CD14-positive monocyte (primary cell): ENCODE measurements around the gene SLCO3A1. TPM values are rescaled to one million over a fixed set of nuclear protein-coding genes. Genes with fewer than 3 reads are reported as not detected.

ENCODE experiments used
- DNase-seq, 3 donors: peaks; one replicate each; pipeline ENCODE4 v3.0.0-alpha.2; 2011 to 2022
- H2AFZ ChIP-seq: 2 replicates; pipeline ENCODE4 v1.6.0; 2012; ENCODE audit warnings: mild to moderate bottlenecking, low read depth, low read length, inconsistent platforms; ENCODE audit not compliant: insufficient read depth, poor library complexity, severe bottlenecking
- H3K27ac ChIP-seq, 2 donors: 1 replicate in 1 of 2; 2 replicates in 1 of 2; pipeline ENCODE4 v1.5.1; 2012 to 2013; ENCODE audit warnings: low read length in 2 of 2, control low read depth in 1 of 2, inconsistent platforms in 1 of 2, low read depth in 1 of 2, mild to moderate bottlenecking in 1 of 2
- H3K27me3 ChIP-seq, 2 donors: one replicate each; pipeline versions ENCODE4 v1.6.0 to v1.6.1; 2011 to 2013; ENCODE audit warnings: low read length in 2 of 2; ENCODE audit not compliant: control insufficient read depth in 2 of 2, insufficient read depth in 2 of 2
- H3K36me3 ChIP-seq, 2 donors: replicated peaks in 1 of 2; 1 replicate in 1 of 2; 2 replicates in 1 of 2; pipeline versions ENCODE4 v1.5.1 to v1.6.1; 2012 to 2013; ENCODE audit warnings: low read length in 2 of 2, control low read depth in 1 of 2, inconsistent platforms in 1 of 2, mild to moderate bottlenecking in 1 of 2; ENCODE audit not compliant: insufficient read depth in 2 of 2, control insufficient read depth in 1 of 2
- H3K4me1 ChIP-seq, 2 donors: 1 replicate in 1 of 2; 2 replicates in 1 of 2; pipeline versions ENCODE4 v1.5.1 to v1.6.1; 2012 to 2013; ENCODE audit warnings: low read length in 2 of 2, control low read depth in 1 of 2, inconsistent platforms in 1 of 2, mild to moderate bottlenecking in 1 of 2, moderate library complexity in 1 of 2; ENCODE audit not compliant: insufficient read depth in 2 of 2, control insufficient read depth in 1 of 2
- H3K4me2 ChIP-seq: replicated peaks from 2 replicates; pipeline ENCODE3; 2012; ENCODE audit warnings: low read length, moderate library complexity, mild to moderate bottlenecking; ENCODE audit not compliant: poor library complexity, severe bottlenecking; ENCODE audit errors: extremely low read depth
- H3K4me3 ChIP-seq, 3 experiments: fragments of 200-600 bp in 1 of 3; sonication (generic) in 1 of 3; replicated peaks in 1 of 3; 1 replicate in 2 of 3; 2 replicates in 1 of 3; pipeline ENCODE4 v1.5.1; 2011 to 2013; ENCODE audit warnings: low read length in 3 of 3, mild to moderate bottlenecking in 3 of 3, control low read depth in 2 of 3, low read depth in 2 of 3, inconsistent platforms in 1 of 3, moderate library complexity in 1 of 3
- H3K79me2 ChIP-seq: 2 replicates; pipeline ENCODE4 v1.6.0; 2012; ENCODE audit warnings: mild to moderate bottlenecking, control low read depth, inconsistent platforms, low read length, moderate library complexity; ENCODE audit not compliant: insufficient read depth
- H3K9ac ChIP-seq: 2 replicates; pipeline ENCODE4 v1.6.0; 2017; ENCODE audit warnings: low read length, mild to moderate bottlenecking; ENCODE audit not compliant: insufficient read depth, poor library complexity, severe bottlenecking
- H3K9me3 ChIP-seq, 2 donors: replicated peaks in 1 of 2; 1 replicate in 1 of 2; 2 replicates in 1 of 2; pipeline versions ENCODE4 v1.5.1 to v1.6.1; 2012 to 2013; ENCODE audit warnings: low read length in 2 of 2, control low read depth in 1 of 2; ENCODE audit not compliant: control insufficient read depth in 1 of 2, insufficient read depth in 1 of 2
- H4K20me1 ChIP-seq: 2 replicates; pipeline ENCODE4 v1.6.0; 2012; ENCODE audit warnings: mild to moderate bottlenecking, low read length, control low read depth, moderate library complexity; ENCODE audit not compliant: insufficient read depth
- H3K27ac Mint-ChIP-seq, 7 donors: one replicate each; pipeline ENCODE4 v1.8.0; 2020; ENCODE audit warnings: mild to moderate bottlenecking in 7 of 7, mixed read lengths in 7 of 7, moderate library complexity in 6 of 7, inconsistent platforms in 2 of 7
- H3K27me3 Mint-ChIP-seq, 3 donors: one replicate each; pipeline ENCODE4 v1.8.0; 2021 to 2022; ENCODE audit warnings: low read depth in 3 of 3, mild to moderate bottlenecking in 3 of 3, mixed read lengths in 3 of 3, moderate library complexity in 3 of 3, inconsistent platforms in 1 of 3
- H3K36me3 Mint-ChIP-seq, 2 donors: one replicate each; pipeline ENCODE4 v1.8.0; 2020; ENCODE audit warnings: mixed read lengths in 2 of 2, inconsistent platforms in 1 of 2, mild to moderate bottlenecking in 1 of 2
- H3K4me1 Mint-ChIP-seq: one replicate; pipeline ENCODE4 v1.8.0; 2020; ENCODE audit warnings: mild to moderate bottlenecking, mixed read lengths
- H3K4me3 Mint-ChIP-seq, 2 donors: one replicate each; pipeline ENCODE4 v1.8.0; 2020; ENCODE audit warnings: mild to moderate bottlenecking in 2 of 2, mixed read lengths in 2 of 2, moderate library complexity in 1 of 2
- H3K9me3 Mint-ChIP-seq, 7 donors: one replicate each; pipeline ENCODE4 v1.8.0; 2020 to 2022; ENCODE audit warnings: mixed read lengths in 7 of 7, mild to moderate bottlenecking in 6 of 7, moderate library complexity in 6 of 7, inconsistent platforms in 2 of 7
- whole genome bisulfite sequencing: methylation state at CpG from one replicate; pipeline ENCODE4 v1.1.5; 2013; ENCODE audit warnings: missing lambda C conversion rate; ENCODE audit not compliant: insufficient coverage; 5-methylcytosine and 5-hydroxymethylcytosine counted together
- intact Hi-C, 2 donors: fragments of 100-400 bp; cut with micrococcal nuclease; formaldehyde crosslinking; loops; one replicate each; pipeline versions ENCODE4 v1.15.0 to v1.15.1; 2023
- polyA plus RNA-seq, 3 donors: library from polyadenylated mRNA; depleted of rRNA in 1 of 3; unstranded in 2 of 3; stranded (reverse) in 1 of 3; fragments of 300-500 nt in 2 of 3; fragments of >200 nt in 1 of 3; fragmentation: Illumina TruSeq in 2 of 3; gene quantifications; 1 replicate in 2 of 3; 2 replicates in 1 of 3; pipeline ENCODE4 v1.2.3, GENCODE V29; 2012 to 2021
- TF ChIP-seq, protein P1 (sequence below): fragments of 200-600 bp; IDR thresholded peaks from one replicate; pipeline ENCODE4 v1.8.0; 2022; ENCODE audit warnings: antibody characterized with exemption, mild to moderate bottlenecking

The SLCO3A1 gene
- polyA plus RNA-seq, 3 donors: 53.7 to 76.2 (median 62.8) TPM

GRCh38 chr15:92132982-92133755 lies 279.7 kb downstream of the SLCO3A1 start:
- Histone ChIP-seq H3K27me3 (no peaks in the 10 kb centered on the region), H3K9me3 (peaks cover 0 to 4% of the 10 kb centered on the region in 2 donors), H3K9ac (no peak overlapping the region), H2AFZ (no peak overlapping the region), H3K36me3 (peaks cover 51 to 86% of the 10 kb centered on the region in 2 donors), H3K4me2 (no peak overlapping the region), H3K4me1 (no peaks in the 10 kb centered on the region), H3K27ac (no peak overlapping the region), H3K79me2 (no peaks in the 10 kb centered on the region), H3K4me3 (no peak overlapping the region), H4K20me1 (peaks cover 37% of the 10 kb centered on the region)
- no peak overlapping the region for H3K4me3 Mint-ChIP-seq
- DNase-seq: no peak
- H3K27ac Mint-ChIP-seq: no peak overlapping the region
- 100% methylated on average over 7 of the region's 17 CpGs for WGBS
- intact Hi-C loops: no loop called here
- TF ChIP-seq, protein P1, sequence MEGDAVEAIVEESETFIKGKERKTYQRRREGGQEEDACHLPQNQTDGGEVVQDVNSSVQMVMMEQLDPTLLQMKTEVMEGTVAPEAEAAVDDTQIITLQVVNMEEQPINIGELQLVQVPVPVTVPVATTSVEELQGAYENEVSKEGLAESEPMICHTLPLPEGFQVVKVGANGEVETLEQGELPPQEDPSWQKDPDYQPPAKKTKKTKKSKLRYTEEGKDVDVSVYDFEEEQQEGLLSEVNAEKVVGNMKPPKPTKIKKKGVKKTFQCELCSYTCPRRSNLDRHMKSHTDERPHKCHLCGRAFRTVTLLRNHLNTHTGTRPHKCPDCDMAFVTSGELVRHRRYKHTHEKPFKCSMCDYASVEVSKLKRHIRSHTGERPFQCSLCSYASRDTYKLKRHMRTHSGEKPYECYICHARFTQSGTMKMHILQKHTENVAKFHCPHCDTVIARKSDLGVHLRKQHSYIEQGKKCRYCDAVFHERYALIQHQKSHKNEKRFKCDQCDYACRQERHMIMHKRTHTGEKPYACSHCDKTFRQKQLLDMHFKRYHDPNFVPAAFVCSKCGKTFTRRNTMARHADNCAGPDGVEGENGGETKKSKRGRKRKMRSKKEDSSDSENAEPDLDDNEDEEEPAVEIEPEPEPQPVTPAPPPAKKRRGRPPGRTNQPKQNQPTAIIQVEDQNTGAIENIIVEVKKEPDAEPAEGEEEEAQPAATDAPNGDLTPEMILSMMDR: no peak
- H3K4me1 Mint-ChIP-seq: no peaks in the 10 kb centered on the region
- no peaks in the 10 kb centered on the region for H3K27me3 Mint-ChIP-seq
- peaks cover 50 to 80% of the 10 kb centered on the region in 2 donors for H3K36me3 Mint-ChIP-seq
- peaks cover 0 to 3% (median 0%) of the 10 kb centered on the region in 7 donors for H3K9me3 Mint-ChIP-seq

DNA sequence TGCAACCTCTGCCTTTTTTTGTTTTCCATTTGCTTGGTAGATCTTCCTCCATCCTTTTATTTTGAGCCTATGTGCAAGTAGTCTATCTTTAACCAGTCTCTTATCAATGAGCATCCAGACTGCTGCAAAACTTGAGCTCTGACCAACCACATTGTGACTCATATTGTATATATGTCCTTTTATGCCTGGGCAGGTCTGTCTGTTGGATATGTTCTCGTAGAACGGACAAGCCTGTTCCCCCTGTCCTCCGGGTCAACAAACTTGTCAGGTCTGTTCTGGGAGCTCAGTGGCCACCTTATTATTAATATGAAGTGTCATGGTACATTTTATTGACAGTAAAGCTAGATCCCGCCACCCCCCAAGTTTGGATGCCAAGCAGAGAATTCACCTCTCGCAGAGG lies 287.3 kb downstream of the SLCO3A1 start:
- Mint-ChIP-seq H3K36me3 (peaks cover 39 to 58% of the 10 kb centered on the region in 2 donors), H3K9me3 (peaks cover 0 to 3% (median 2%) of the 10 kb centered on the region in 7 donors), H3K27ac (no peak overlapping the region), H3K4me3 (no peak overlapping the region), H3K4me1 (no peaks in the 10 kb centered on the region), H3K27me3 (no peaks in the 10 kb centered on the region)
- Histone ChIP-seq H3K27ac (no peak overlapping the region), H3K9me3 (peaks cover 0 to 4% of the 10 kb centered on the region in 2 donors), H4K20me1 (peaks cover 50% of the 10 kb centered on the region), H3K4me2 (no peak overlapping the region), H3K36me3 (peaks cover 32 to 57% of the 10 kb centered on the region in 2 donors), H3K27me3 (no peaks in the 10 kb centered on the region), H3K9ac (no peak overlapping the region), H3K4me1 (no peaks in the 10 kb centered on the region), H3K4me3 (no peak overlapping the region), H2AFZ (no peak overlapping the region), H3K79me2 (no peaks in the 10 kb centered on the region)
- DNase-seq: no peak
- intact Hi-C loops: no loop called here
- WGBS: 100% methylated on average over 2 of the region's 5 CpGs
- TF ChIP-seq, protein P1: no peak
